Psoas muscle (tissue), 8 donors: ENCODE results near the gene TCF7L2. TPM values are rescaled to one million over a fixed set of nuclear protein-coding genes. Genes with fewer than 3 reads are reported as not detected.

Experiments used
- ATAC-seq, 4 donors: fragments of 200-7000 bp; cut with Tn5 transposase; one replicate each; pipeline ENCODE4 v1.9.1; 2020; ENCODE audit warnings: moderate library complexity in 3 of 4, mild to moderate bottlenecking in 2 of 4
- DNase-seq, 2 donors: peaks; one replicate each; pipeline ENCODE4 v3.0.0-alpha.2; 2020
- H3K27ac ChIP-seq: fragments of 200-600 bp; one replicate; pipeline ENCODE4 v1.8.0; 2022
- H3K27me3 ChIP-seq, 3 donors: fragments of 200-600 bp in 1 of 3; one replicate each; pipeline versions ENCODE4 v1.6.1 to v1.8.0; 2013 to 2022; ENCODE audit warnings: low read length in 2 of 3, mild to moderate bottlenecking in 2 of 3, moderate library complexity in 1 of 3; ENCODE audit not compliant: insufficient read depth in 3 of 3
- H3K36me3 ChIP-seq, 2 donors: fragments of 200-600 bp in 1 of 2; one replicate each; pipeline versions ENCODE4 v1.6.1 to v1.8.0; 2013 to 2022; ENCODE audit warnings: low read depth in 1 of 2, mild to moderate bottlenecking in 1 of 2, moderate library complexity in 1 of 2; ENCODE audit not compliant: insufficient read depth in 1 of 2
- H3K4me1 ChIP-seq: fragments of 200-600 bp; one replicate; pipeline ENCODE4 v1.8.0; 2022
- H3K4me3 ChIP-seq: fragments of 200-600 bp; one replicate; pipeline ENCODE4 v1.8.0; 2022; ENCODE audit warnings: mild to moderate bottlenecking
- H3K9me3 ChIP-seq: fragments of 200-600 bp; one replicate; pipeline ENCODE4 v1.8.0; 2022
- WGBS, 3 donors: extraction: QIAGEN DNeasy Blood & Tissue Kit; methylation state at CpG; one replicate each; pipeline versions ENCODE4 v1.1.6 to v1.1.7; 2013; 5-methylcytosine and 5-hydroxymethylcytosine counted together
- intact Hi-C, 2 donors: fragments of 100-400 bp; cut with DNase I; formaldehyde crosslinking; loops; one replicate each; pipeline versions ENCODE4 v1.11.0 to v1.14.2; 2022
- polyA plus RNA-seq, 3 donors: library from polyadenylated mRNA; stranded (reverse); fragments of 200-250 nt; gene quantifications; one replicate each; pipeline ENCODE4 v1.2.3, GENCODE V29; 2013
- total RNA-seq, 4 donors: library from RNA; stranded (reverse); fragmentation: NEBNext Ultra II Directional in 2 of 4; extraction: Animal tissue kit (Norgen Biotek cat#: 25700) in 2 of 4; gene quantifications; one replicate each; pipeline versions ENCODE4 v1.2.1 to v1.2.4, GENCODE V29; 2021 to 2023
- TF ChIP-seq, protein P1 (sequence below): fragments of 200-600 bp; IDR thresholded peaks from one replicate; pipeline ENCODE4 v1.8.0; 2022; ENCODE audit warnings: antibody characterized with exemption
- donor health status: healthy with polysubstance abuse.
- donor health status: DM: no; HTN: no; CAD: no; lungs with moderate emphysema.
- donor health status: Bipolar disorder and iron deficiency.
- donor health status: healthy.
- donor health status: DM: yes; HTN: yes; CAD: no.
- donor health status: DM: no; HTN: no; CAD: no.
- donor health status: DM: no; HTN: no; CAD: no.
- donor health status: DM: yes; HTN: yes; CAD: no.

The TCF7L2 gene
- total and polyA plus RNA-seq, 7 donors = 1.8 to 8.5 (median 4.3) TPM

- intact Hi-C loops = no loop called here
- no peaks in the 10 kb centered on the region for H3K9me3 ChIP-seq
- ATAC-seq (no peak), DNase-seq (no peak)
- H3K4me3 ChIP-seq = no peak overlapping the region
- WGBS, 3 donors = 91 to 92% (median 91%) methylated on average over 5 of the region's 5 CpGs
- TF ChIP-seq, protein P1, sequence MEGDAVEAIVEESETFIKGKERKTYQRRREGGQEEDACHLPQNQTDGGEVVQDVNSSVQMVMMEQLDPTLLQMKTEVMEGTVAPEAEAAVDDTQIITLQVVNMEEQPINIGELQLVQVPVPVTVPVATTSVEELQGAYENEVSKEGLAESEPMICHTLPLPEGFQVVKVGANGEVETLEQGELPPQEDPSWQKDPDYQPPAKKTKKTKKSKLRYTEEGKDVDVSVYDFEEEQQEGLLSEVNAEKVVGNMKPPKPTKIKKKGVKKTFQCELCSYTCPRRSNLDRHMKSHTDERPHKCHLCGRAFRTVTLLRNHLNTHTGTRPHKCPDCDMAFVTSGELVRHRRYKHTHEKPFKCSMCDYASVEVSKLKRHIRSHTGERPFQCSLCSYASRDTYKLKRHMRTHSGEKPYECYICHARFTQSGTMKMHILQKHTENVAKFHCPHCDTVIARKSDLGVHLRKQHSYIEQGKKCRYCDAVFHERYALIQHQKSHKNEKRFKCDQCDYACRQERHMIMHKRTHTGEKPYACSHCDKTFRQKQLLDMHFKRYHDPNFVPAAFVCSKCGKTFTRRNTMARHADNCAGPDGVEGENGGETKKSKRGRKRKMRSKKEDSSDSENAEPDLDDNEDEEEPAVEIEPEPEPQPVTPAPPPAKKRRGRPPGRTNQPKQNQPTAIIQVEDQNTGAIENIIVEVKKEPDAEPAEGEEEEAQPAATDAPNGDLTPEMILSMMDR = no peak
- no peaks in the 10 kb centered on the region for H3K4me1 ChIP-seq
- peaks cover 2 to 74% of the 10 kb centered on the region in 2 donors for H3K36me3 ChIP-seq
- H3K27me3 ChIP-seq = no peaks in the 10 kb centered on the region
- H3K27ac ChIP-seq = no peak overlapping the region
Measured at GRCh38 chr10:113144576-113144975, 194.5 kb downstream of the TCF7L2 start.

DNA sequence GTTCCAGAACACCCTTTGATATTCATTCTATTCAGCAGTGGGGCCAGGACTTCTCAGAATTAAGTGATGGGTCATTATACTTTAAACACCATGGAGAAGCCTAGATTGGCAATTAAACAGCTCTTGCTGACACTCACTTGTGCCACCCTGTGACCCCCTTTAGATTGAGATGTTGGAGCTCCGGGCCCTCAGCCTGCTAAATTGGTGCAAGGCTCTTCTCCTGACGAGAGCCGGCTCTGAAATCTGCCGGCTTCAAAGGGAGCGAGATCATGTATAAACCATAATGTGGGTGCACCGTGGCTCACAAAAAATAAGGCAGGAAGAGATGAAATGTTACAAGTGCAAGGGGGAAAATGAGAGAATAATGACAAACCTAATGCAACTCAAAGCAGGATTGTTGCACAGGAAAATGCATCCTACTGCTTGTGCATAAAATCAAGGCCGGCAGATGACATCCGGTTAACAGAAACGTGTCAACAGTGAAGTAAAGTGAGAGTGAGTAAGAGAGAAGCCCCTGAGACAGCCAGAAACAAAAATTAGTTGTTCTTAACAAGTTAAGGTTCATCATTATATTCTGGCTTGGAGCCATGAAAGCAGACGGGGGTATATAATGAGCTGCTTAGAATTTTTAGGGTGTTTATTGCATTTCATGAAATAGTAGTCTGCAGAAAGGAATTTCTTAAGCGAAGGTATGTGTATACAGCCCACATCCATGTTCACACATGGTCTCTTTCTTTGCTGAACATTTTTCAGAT is 198.2 kb downstream of the TCF7L2 start:
- Histone ChIP-seq H3K4me1 (no peaks in the 10 kb centered on the region), H3K36me3 (peaks cover 2 to 85% of the 10 kb centered on the region in 2 donors), H3K27me3 (no peaks in the 10 kb centered on the region), H3K4me3 (no peak overlapping the region), H3K27ac (no peak overlapping the region), H3K9me3 (no peaks in the 10 kb centered on the region)
- no peak for ATAC-seq
- TF ChIP-seq, protein P1 = no peak
- WGBS, 3 donors = 82 to 86% (median 85%) methylated on average over 11 of the region's 11 CpGs
- DNase-seq = no peak
- intact Hi-C loops = no loop called here

DNA sequence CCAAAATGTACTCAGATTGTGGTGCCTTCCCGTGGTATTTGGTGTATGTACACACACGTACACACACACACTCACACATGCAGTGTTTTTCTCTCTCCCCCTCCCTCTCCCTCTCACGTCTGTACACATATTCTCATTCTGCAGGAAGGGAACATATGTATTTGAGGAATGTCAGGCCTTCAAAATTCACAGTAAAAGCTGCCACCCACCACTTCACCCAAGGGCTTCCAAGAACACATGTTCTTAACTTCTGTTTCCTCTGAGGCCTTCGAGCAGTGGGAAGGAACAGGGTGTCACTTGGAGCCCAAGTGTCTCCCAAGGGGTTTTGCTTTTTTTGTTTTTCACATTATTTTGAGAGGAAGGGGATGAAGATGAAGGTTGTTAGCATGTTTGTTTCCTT is 198.9 kb downstream of the TCF7L2 start:
- Histone ChIP-seq H3K36me3 (peaks cover 2 to 86% of the 10 kb centered on the region in 2 donors), H3K27me3 (no peaks in the 10 kb centered on the region), H3K4me1 (no peaks in the 10 kb centered on the region), H3K4me3 (no peak overlapping the region), H3K9me3 (no peaks in the 10 kb centered on the region), H3K27ac (no peak overlapping the region)
- TF ChIP-seq, protein P1 = no peak
- intact Hi-C loops = no loop called here
- ATAC-seq (no peak), DNase-seq (no peak)
- WGBS, 3 donors = 82 to 85% (median 84%) methylated on average over 4 of the region's 4 CpGs

- no peak for DNase-seq
- 79 to 95% (median 83%) methylated on average over 3 of the region's 3 CpGs for WGBS, 3 donors
- Histone ChIP-seq H3K27me3 (no peaks in the 10 kb centered on the region), H3K36me3 (peaks cover 2 to 88% of the 10 kb centered on the region in 2 donors), H3K27ac (no peak overlapping the region), H3K4me1 (no peaks in the 10 kb centered on the region), H3K4me3 (no peak overlapping the region), H3K9me3 (no peaks in the 10 kb centered on the region)
- ATAC-seq = no peak
- intact Hi-C loops = no loop called here
- TF ChIP-seq, protein P1 = no peak
Measured at GRCh38 chr10:113149626-113150025, 199.6 kb downstream of the TCF7L2 start.
